ENCODE results near the gene DNHD1. TPM values are rescaled to one million over a fixed set of nuclear protein-coding genes. Genes with fewer than 3 reads are reported as not detected.

Gene DNHD1
- total RNA-seq, 4 donors from 2014 or later, result 2.9 to 20.9 (median 9.8) TPM

DNA sequence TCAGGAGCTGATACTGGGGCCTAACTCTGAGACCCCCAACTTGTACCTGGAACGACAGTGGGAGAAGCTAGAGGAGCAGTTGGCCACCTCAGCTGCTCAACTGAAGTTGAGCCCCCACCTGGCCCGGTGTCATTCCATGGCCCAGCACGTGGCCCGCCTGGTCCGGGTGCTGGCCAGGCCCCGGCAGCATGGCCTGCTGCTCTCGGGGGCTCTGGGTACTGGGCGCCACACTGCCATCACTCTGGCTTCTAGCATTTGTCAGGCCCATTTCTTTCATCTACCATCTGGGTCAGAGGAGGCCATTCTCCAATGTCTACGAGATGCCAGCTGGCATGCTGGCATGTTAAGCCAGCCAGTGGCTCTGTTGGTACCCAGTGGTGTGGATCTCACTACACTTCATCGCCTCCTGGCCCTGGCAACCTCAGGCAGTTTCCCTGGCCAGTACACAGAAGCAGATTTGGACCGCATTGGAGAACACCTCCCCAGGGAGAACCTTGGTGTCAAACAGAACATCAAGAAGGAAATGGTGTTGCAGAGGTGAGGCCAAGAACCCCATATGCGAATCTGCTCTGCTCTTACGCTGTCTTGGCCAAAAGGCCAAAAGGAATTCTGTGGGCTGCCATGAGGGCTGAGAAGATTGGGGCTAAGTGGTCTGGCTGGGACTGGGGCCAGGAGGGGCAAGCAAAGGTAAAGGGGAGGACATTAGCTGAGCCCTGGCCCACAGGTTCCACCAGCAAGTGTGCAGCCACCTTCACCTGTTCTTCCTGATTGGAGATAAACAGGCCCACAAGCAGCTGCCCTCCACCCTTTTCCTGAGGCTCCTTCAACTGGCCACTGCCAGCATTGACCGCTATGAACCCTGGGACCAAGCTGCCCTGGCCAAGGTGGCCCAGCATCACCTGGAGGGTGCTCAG is 60.9 kb downstream of the DNHD1 start:
- TF ChIP-seq POLR2A (IDR thresholded peaks at IDR 0.05), result no peak
- TF ChIP-seq POLR2AphosphoS5 (IDR thresholded peaks at IDR 0.05), result no peak
- TF ChIP-seq CTCF (IDR thresholded peaks at IDR 0.05), result no peak
- no peak for TF ChIP-seq EP300 (IDR thresholded peaks at IDR 0.05)
- H3K27me3 ChIP-seq, result no peaks in the 10 kb centered on the region
- WGBS, 2 donors (ENCODE audit: low coverage in 1 of 2), result 100% methylated on average over 2 to 4 of the region's 14 CpGs
- no peak overlapping the region for H3K4me3 ChIP-seq
- no peaks in the 10 kb centered on the region for H3K4me1 ChIP-seq
- peaks cover 0 to 38% of the 10 kb centered on the region in 2 donors for H3K36me3 ChIP-seq
- no peaks in the 10 kb centered on the region for H3K9me3 ChIP-seq
- no peak overlapping the region for H3K27ac ChIP-seq
- no peak for ATAC-seq

DNA sequence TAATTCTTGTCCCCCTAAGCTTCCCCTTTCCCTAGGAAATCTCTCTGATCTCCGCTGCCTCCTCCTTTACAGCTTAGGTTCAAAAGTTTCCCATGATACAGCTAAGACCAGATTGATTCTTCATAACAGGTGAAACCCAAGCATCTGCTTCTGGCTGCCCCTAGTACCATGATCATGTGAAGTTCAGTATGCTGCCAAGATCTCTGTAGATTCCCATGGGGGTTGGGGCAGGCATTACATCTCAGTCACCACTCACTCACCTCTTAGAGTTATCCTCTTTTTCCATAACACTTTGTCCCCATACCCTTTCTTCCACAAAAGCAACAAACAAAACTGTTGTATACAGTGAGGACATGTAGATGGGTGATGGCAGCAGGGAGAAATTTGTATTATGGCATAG is 62.3 kb downstream of the DNHD1 start:
- H3K4me3 ChIP-seq, result no peak overlapping the region
- no peaks in the 10 kb centered on the region for H3K4me1 ChIP-seq
- TF ChIP-seq POLR2AphosphoS5 (IDR thresholded peaks at IDR 0.05), result no peak
- no peak for TF ChIP-seq CTCF (IDR thresholded peaks at IDR 0.05)
- no peak for TF ChIP-seq POLR2A (IDR thresholded peaks at IDR 0.05)
- no peak for TF ChIP-seq EP300 (IDR thresholded peaks at IDR 0.05)
- ATAC-seq, result no peak
- peaks cover 0 to 51% of the 10 kb centered on the region in 2 donors for H3K36me3 ChIP-seq
- 100% methylated on average over 1 of the region's 1 CpG; no CpG with 5 or more reads in 1 of the 2 donors for WGBS, 2 donors (ENCODE audit: low coverage in 1 of 2)
- H3K27me3 ChIP-seq, result no peaks in the 10 kb centered on the region
- H3K27ac ChIP-seq, result no peak overlapping the region
- H3K9me3 ChIP-seq, result no peaks in the 10 kb centered on the region

DNA sequence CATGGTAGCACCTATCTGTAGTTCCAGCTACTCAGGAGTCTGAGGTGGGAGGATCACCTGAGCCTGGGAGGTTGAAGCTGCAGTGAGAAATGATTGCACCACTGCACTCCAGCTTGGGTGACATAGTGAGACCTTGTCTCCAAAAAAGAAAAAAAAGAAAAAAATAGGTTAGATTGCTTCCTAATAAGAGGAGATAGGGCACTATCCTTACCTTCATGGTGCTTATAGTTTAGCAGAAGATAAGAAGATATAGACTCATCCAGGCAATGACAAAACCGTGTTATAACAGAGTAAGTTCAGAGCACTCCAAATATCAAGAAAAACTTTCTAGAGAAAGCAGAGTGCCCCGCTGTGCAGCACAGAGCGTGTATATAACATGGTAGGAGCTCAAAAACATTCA is 64.2 kb downstream of the DNHD1 start:
- Histone ChIP-seq H3K27me3 (no peaks in the 10 kb centered on the region), H3K4me1 (no peaks in the 10 kb centered on the region), H3K9me3 (no peaks in the 10 kb centered on the region), H3K36me3 (peaks cover 0 to 62% of the 10 kb centered on the region in 2 donors), H3K4me3 (no peak overlapping the region), H3K27ac (no peak overlapping the region)
- no peak for ATAC-seq
- WGBS, 2 donors (ENCODE audit: low coverage in 1 of 2), result 92 to 93% methylated on average over 3 of the region's 3 CpGs
- TF ChIP-seq POLR2A (IDR thresholded peaks at IDR 0.05) (no peak), CTCF (IDR thresholded peaks at IDR 0.05) (no peak), POLR2AphosphoS5 (IDR thresholded peaks at IDR 0.05) (no peak), EP300 (IDR thresholded peaks at IDR 0.05) (no peak)

- ATAC-seq, result no peak
- TF ChIP-seq POLR2AphosphoS5 (IDR thresholded peaks at IDR 0.05), result no peak
- no peak for TF ChIP-seq EP300 (IDR thresholded peaks at IDR 0.05)
- no peak for TF ChIP-seq POLR2A (IDR thresholded peaks at IDR 0.05)
- TF ChIP-seq CTCF (IDR thresholded peaks at IDR 0.05), result no peak
- Histone ChIP-seq H3K4me1 (peaks cover 0 to 2% (median 0%) of the 10 kb centered on the region in 3 donors), H3K36me3 (peaks cover 0 to 64% of the 10 kb centered on the region in 2 donors), H3K4me3 (no peak overlapping the region), H3K9me3 (no peaks in the 10 kb centered on the region), H3K27ac (no peak overlapping the region), H3K27me3 (no peaks in the 10 kb centered on the region)
- no CpG with 5 or more reads among the region's 4 CpGs for WGBS, 2 donors (ENCODE audit: low coverage in 1 of 2)
These were observed 66.1 kb downstream of the DNHD1 start for GRCh38 chr11:6563121-6563619.
